ENCODE measurements around the gene BOD1. TPM values are rescaled to one million over a fixed set of nuclear protein-coding genes. Genes with fewer than 3 reads are reported as not detected.

Gene BOD1
- total RNA-seq, 4 donors from 2014 or later = 50.8 to 64.4 (median 54.7) TPM

DNA sequence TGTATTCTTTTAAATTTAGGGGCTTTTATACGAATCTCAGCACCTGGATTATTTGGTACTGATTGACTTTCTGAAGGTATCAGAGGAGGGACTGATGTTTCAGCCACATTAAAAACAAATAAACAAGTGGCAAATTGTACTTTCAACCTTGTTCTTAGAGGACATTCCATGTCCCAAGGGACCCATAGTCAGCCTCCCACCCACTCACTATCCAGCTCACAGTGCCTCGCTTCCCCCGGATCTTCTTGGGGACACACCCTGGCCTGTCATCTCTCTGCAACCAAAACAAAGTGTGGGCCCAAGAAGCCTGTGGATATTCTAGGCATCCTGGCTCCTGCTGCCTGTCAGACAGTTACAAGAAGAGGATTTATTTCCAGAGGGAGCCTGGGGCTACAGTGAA lies 8.8 kb upstream of the BOD1 start:
- Histone ChIP-seq H3K27ac (no peak overlapping the region), H3K4me1 (no peaks in the 10 kb centered on the region), H3K4me3 (no peak overlapping the region), H3K36me3 (no peaks in the 10 kb centered on the region), H3K9me3 (no peaks in the 10 kb centered on the region), H3K27me3 (peaks cover 21% of the 10 kb centered on the region)
- WGBS, 2 donors (ENCODE audit: low coverage in 1 of 2) = 20 to 83% methylated on average over 1 of the region's 3 CpGs
- TF ChIP-seq POLR2A (IDR thresholded peaks at IDR 0.05) (no peak), CTCF (IDR thresholded peaks at IDR 0.05) (no peak), EP300 (IDR thresholded peaks at IDR 0.05) (no peak), POLR2AphosphoS5 (IDR thresholded peaks at IDR 0.05) (no peak)
- ATAC-seq = no peak

DNA sequence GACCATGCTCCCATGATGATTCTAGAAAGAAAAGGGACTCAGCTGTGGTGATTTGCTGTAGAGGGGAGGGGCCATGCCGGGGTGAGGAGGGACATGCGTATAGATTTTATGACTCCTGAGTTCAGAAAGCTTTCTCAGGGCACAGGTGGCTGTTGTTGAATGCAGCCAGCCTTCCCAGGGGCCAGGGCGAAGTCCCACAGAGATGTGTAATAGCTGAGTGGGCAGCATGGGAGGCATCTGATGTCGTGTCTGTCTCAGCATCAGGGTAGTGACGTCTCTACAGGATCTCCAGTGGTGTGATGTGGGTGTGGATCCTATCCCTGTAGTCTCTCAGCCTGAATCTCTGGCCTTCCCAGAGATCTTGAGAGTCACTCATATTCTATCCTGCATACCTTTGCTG lies 7.8 kb upstream of the BOD1 start:
- WGBS, 2 donors (ENCODE audit: low coverage in 1 of 2) = 80 to 100% methylated on average over 1 of the region's 5 CpGs
- H3K4me1 ChIP-seq = no peaks in the 10 kb centered on the region
- TF ChIP-seq EP300 (IDR thresholded peaks at IDR 0.05) (no peak), CTCF (IDR thresholded peaks at IDR 0.05) (no peak), POLR2A (IDR thresholded peaks at IDR 0.05) (no peak), POLR2AphosphoS5 (IDR thresholded peaks at IDR 0.05) (no peak)
- H3K4me3 ChIP-seq = no peak overlapping the region
- no peak overlapping the region for H3K27ac ChIP-seq
- peaks cover 15% of the 10 kb centered on the region for H3K27me3 ChIP-seq
- no peaks in the 10 kb centered on the region for H3K9me3 ChIP-seq
- no peaks in the 10 kb centered on the region for H3K36me3 ChIP-seq
- no peak for ATAC-seq

- WGBS, 2 donors (ENCODE audit: low coverage in 1 of 2) = 92% methylated on average over 1 of the region's 1 CpG; no CpG with 5 or more reads in 1 of the 2 donors
- Histone ChIP-seq H3K27ac (no peak overlapping the region), H3K9me3 (no peaks in the 10 kb centered on the region), H3K27me3 (peaks cover 14% of the 10 kb centered on the region), H3K4me1 (no peaks in the 10 kb centered on the region), H3K36me3 (no peaks in the 10 kb centered on the region), H3K4me3 (no peak overlapping the region)
- no peak for ATAC-seq
- TF ChIP-seq EP300 (IDR thresholded peaks at IDR 0.05) = no peak
- no peak for TF ChIP-seq POLR2AphosphoS5 (IDR thresholded peaks at IDR 0.05)
- no peak for TF ChIP-seq CTCF (IDR thresholded peaks at IDR 0.05)
Measured at GRCh38 chr5:173623789-173624188, 7.3 kb upstream of the BOD1 start.

DNA sequence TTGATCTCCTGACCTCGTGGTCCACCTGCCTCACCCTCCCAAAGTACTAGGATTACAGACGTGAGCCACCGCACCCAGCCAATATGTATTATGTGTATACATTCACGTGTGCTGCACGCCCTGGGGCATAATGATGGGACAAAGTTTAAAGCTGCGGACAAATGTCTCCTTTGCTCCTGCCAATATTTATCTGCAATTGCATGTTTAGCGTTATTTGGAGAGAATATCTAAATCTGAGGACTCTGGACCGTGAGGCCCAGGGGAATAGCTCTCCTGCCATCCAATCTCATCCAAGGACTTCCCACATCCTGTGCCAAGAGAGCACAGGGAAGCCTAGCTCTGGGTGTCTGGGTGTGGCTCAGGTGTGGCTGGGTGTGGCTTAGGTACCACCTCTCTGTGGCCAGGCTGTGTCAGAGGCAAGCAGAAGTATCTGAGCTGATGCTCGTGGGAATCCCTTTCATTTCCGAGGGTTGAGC lies 6.9 kb upstream of the BOD1 start:
- Histone ChIP-seq H3K4me1 (no peaks in the 10 kb centered on the region), H3K9me3 (no peaks in the 10 kb centered on the region), H3K27me3 (peaks cover 10% of the 10 kb centered on the region), H3K27ac (no peak overlapping the region), H3K36me3 (no peaks in the 10 kb centered on the region), H3K4me3 (no peak overlapping the region)
- 86 to 93% methylated on average over 8 to 9 of the region's 10 CpGs for WGBS, 2 donors (ENCODE audit: low coverage in 1 of 2)
- no peak for ATAC-seq
- TF ChIP-seq POLR2AphosphoS5 (IDR thresholded peaks at IDR 0.05) (no peak), EP300 (IDR thresholded peaks at IDR 0.05) (no peak), POLR2A (IDR thresholded peaks at IDR 0.05) (no peak), CTCF (IDR thresholded peaks at IDR 0.05) (no peak)

GRCh38 chr5:173622183-173623047 lies 6.0 kb upstream of the BOD1 start:
- Histone ChIP-seq H3K27me3 (peaks cover 1% of the 10 kb centered on the region), H3K4me3 (no peak overlapping the region), H3K36me3 (no peaks in the 10 kb centered on the region), H3K4me1 (peaks cover 0 to 3% (median 0%) of the 10 kb centered on the region in 3 donors), H3K9me3 (no peaks in the 10 kb centered on the region), H3K27ac (no peak overlapping the region)
- ATAC-seq = no peak
- 69 to 76% methylated on average over 12 to 19 of the region's 19 CpGs for WGBS, 2 donors (ENCODE audit: low coverage in 1 of 2)
- no peak for TF ChIP-seq POLR2A (IDR thresholded peaks at IDR 0.05)
- TF ChIP-seq POLR2AphosphoS5 (IDR thresholded peaks at IDR 0.05) = no peak
- no peak for TF ChIP-seq CTCF (IDR thresholded peaks at IDR 0.05)
- no peak for TF ChIP-seq EP300 (IDR thresholded peaks at IDR 0.05)

Data from gastroesophageal sphincter (tissue), 4 donors.